Measurements from ENCODE around the gene CDH4.

Gene CDH4

GRCh38 chr20:61786230-61786629, 534.2 kb downstream of the CDH4 start:
- H3K9ac ChIP-seq (ENCODE audit: low read length) = no peak overlapping the region
- H3K27ac ChIP-seq (ENCODE audit: low read depth, low read length) = no peak overlapping the region

GRCh38 chr20:61788343-61788742, 536.3 kb downstream of the CDH4 start:
- H3K27me3 ChIP-seq (ENCODE audit: low read length) = no peaks in the 10 kb centered on the region

More at GRCh38 chr20:61786230-61786629, 534.2 kb downstream of the CDH4 start:
- TF ChIP-seq EZH2phosphoT487 (conservative IDR thresholded peaks at IDR 0.05; ENCODE audit: low read length) (no peak), CTCF (IDR thresholded peaks at IDR 0.05; ENCODE audit: insufficient read depth, low read length, poor library complexity, severe bottlenecking) (no peak)
- no peak overlapping the region for H3K4me2 ChIP-seq (ENCODE audit: low read depth, low read length, poor library complexity, severe bottlenecking)
- H3K9me2 ChIP-seq (replicated peaks; ENCODE audit: insufficient read depth, low read length) = no peaks in the 10 kb centered on the region
- no peaks in the 10 kb centered on the region for H3K36me3 ChIP-seq (ENCODE audit: low read length)
- H3K4me3 ChIP-seq (ENCODE audit: insufficient read depth, low read length, poor library complexity, severe bottlenecking) = no peak overlapping the region
- H3K79me2 ChIP-seq (ENCODE audit: insufficient read depth, low read length) = no peaks in the 10 kb centered on the region
- no peaks in the 10 kb centered on the region for H4K20me1 ChIP-seq (ENCODE audit: low read depth, low read length)
- H3F3A ChIP-seq (ENCODE audit: insufficient read depth) = no peaks in the 10 kb centered on the region
- no peaks in the 10 kb centered on the region for H3K27me3 ChIP-seq (ENCODE audit: low read length)
- no peak overlapping the region for H2AFZ ChIP-seq (ENCODE audit: low read depth, low read length, severe bottlenecking)
- no peaks in the 10 kb centered on the region for H3K9me3 ChIP-seq (ENCODE audit: insufficient read depth, low read length)

GRCh38 chr20:61789329-61789728, 537.3 kb downstream of the CDH4 start:
- no peaks in the 10 kb centered on the region for H3K27me3 ChIP-seq (ENCODE audit: low read length)
- H4K20me1 ChIP-seq (ENCODE audit: low read depth, low read length) = no peaks in the 10 kb centered on the region

More at GRCh38 chr20:61788343-61788742, 536.3 kb downstream of the CDH4 start:
- H3K79me2 ChIP-seq (ENCODE audit: insufficient read depth, low read length) = no peaks in the 10 kb centered on the region
- no peak overlapping the region for H3K9ac ChIP-seq (ENCODE audit: low read length)
- no peaks in the 10 kb centered on the region for H4K20me1 ChIP-seq (ENCODE audit: low read depth, low read length)
- no peaks in the 10 kb centered on the region for H3K9me2 ChIP-seq (replicated peaks; ENCODE audit: insufficient read depth, low read length)
- no peaks in the 10 kb centered on the region for H3F3A ChIP-seq (ENCODE audit: insufficient read depth)
- no peaks in the 10 kb centered on the region for H3K36me3 ChIP-seq (ENCODE audit: low read length)
- H3K4me3 ChIP-seq (ENCODE audit: insufficient read depth, low read length, poor library complexity, severe bottlenecking) = no peak overlapping the region
- no peak for TF ChIP-seq CTCF (IDR thresholded peaks at IDR 0.05; ENCODE audit: insufficient read depth, low read length, poor library complexity, severe bottlenecking)
- no peak for TF ChIP-seq EZH2phosphoT487 (conservative IDR thresholded peaks at IDR 0.05; ENCODE audit: low read length)
- H3K27ac ChIP-seq (ENCODE audit: low read depth, low read length) = no peak overlapping the region
- H2AFZ ChIP-seq (ENCODE audit: low read depth, low read length, severe bottlenecking) = no peak overlapping the region
- no peaks in the 10 kb centered on the region for H3K9me3 ChIP-seq (ENCODE audit: insufficient read depth, low read length)
- no peak overlapping the region for H3K4me2 ChIP-seq (ENCODE audit: low read depth, low read length, poor library complexity, severe bottlenecking)

More at GRCh38 chr20:61789329-61789728, 537.3 kb downstream of the CDH4 start:
- H3K36me3 ChIP-seq (ENCODE audit: low read length) = no peaks in the 10 kb centered on the region
- H3K4me2 ChIP-seq (ENCODE audit: low read depth, low read length, poor library complexity, severe bottlenecking) = no peak overlapping the region
- H2AFZ ChIP-seq (ENCODE audit: low read depth, low read length, severe bottlenecking) = no peak overlapping the region
- H3F3A ChIP-seq (ENCODE audit: insufficient read depth) = no peaks in the 10 kb centered on the region
- no peaks in the 10 kb centered on the region for H3K79me2 ChIP-seq (ENCODE audit: insufficient read depth, low read length)
- TF ChIP-seq EZH2phosphoT487 (conservative IDR thresholded peaks at IDR 0.05; ENCODE audit: low read length) (no peak), CTCF (IDR thresholded peaks at IDR 0.05; ENCODE audit: insufficient read depth, low read length, poor library complexity, severe bottlenecking) (no peak)
- H3K9me2 ChIP-seq (replicated peaks; ENCODE audit: insufficient read depth, low read length) = no peaks in the 10 kb centered on the region
- H3K27ac ChIP-seq (ENCODE audit: low read depth, low read length) = no peak overlapping the region
- no peaks in the 10 kb centered on the region for H3K9me3 ChIP-seq (ENCODE audit: insufficient read depth, low read length)
- no peak overlapping the region for H3K9ac ChIP-seq (ENCODE audit: low read length)
- no peak overlapping the region for H3K4me3 ChIP-seq (ENCODE audit: insufficient read depth, low read length, poor library complexity, severe bottlenecking)
